ENCODE measurements around the gene RPRD2. TPM values are rescaled to one million over a fixed set of nuclear protein-coding genes. Genes with fewer than 3 reads are reported as not detected.
"Not testable (repeated sequence)": the region's sequence is repeated elsewhere in the genome, so short reads cannot be mapped to it uniquely, and the experiment has no call there.

Gene RPRD2
- total RNA-seq, 1 experiment from 2014 or later, result 37.8 TPM

GRCh38 chr1:150389650-150390049 lies 25.7 kb downstream of the RPRD2 start:
- TF ChIP-seq CTCF (IDR thresholded peaks at IDR 0.05; ENCODE audit: unreplicated experiment), result no peak
- H3K4me1 Mint-ChIP-seq (ENCODE audit: low read depth, unreplicated experiment), result peaks cover 42% of the 10 kb centered on the region
- H3K27ac Mint-ChIP-seq (ENCODE audit: unreplicated experiment), result no peak overlapping the region
- CTCF ChIA-PET, result interaction anchor here (0.8 to 1.2 kb wide), 3 partner anchors 15 to 75 kb away, joined by 3 to 9 read pairs (median 4); no protein-coding TSS in a partner anchor
- no peaks in the 10 kb centered on the region for H3K27me3 Mint-ChIP-seq (ENCODE audit: unreplicated experiment)
- no peaks in the 10 kb centered on the region for H3K9me3 Mint-ChIP-seq (ENCODE audit: low read depth, unreplicated experiment)
- DNase-seq, result no peak
- H3K36me3 Mint-ChIP-seq (ENCODE audit: insufficient read depth, unreplicated experiment), result peaks cover 10% of the 10 kb centered on the region
- intact Hi-C loops (cut with micrococcal nuclease; ENCODE audit: unreplicated experiment), result loop anchor here (1.0 kb wide), 1 partner anchor 41 kb away; no protein-coding TSS in a partner anchor
- H3K4me3 Mint-ChIP-seq (ENCODE audit: low read depth, unreplicated experiment), result no peak overlapping the region
- no TSS peak for BruUV-seq (replicated peaks)

- peaks cover 21% of the 10 kb centered on the region for H3K4me1 Mint-ChIP-seq (ENCODE audit: low read depth, unreplicated experiment)
- no peak for DNase-seq
- CTCF ChIA-PET, result interaction anchor here (0.5 to 0.7 kb wide), 4 partner anchors 11 to 603 kb away, joined by 3 to 9 read pairs (median 3); no protein-coding TSS in a partner anchor
- no peak for TF ChIP-seq CTCF (IDR thresholded peaks at IDR 0.05; ENCODE audit: unreplicated experiment)
- no peaks in the 10 kb centered on the region for H3K27me3 Mint-ChIP-seq (ENCODE audit: unreplicated experiment)
- no peak overlapping the region for H3K4me3 Mint-ChIP-seq (ENCODE audit: low read depth, unreplicated experiment)
- H3K27ac Mint-ChIP-seq (ENCODE audit: unreplicated experiment), result no peak overlapping the region
- no TSS peak for BruUV-seq (replicated peaks)
- H3K36me3 Mint-ChIP-seq (ENCODE audit: insufficient read depth, unreplicated experiment), result peaks cover 11% of the 10 kb centered on the region
- no peaks in the 10 kb centered on the region for H3K9me3 Mint-ChIP-seq (ENCODE audit: low read depth, unreplicated experiment)
- intact Hi-C loops (cut with micrococcal nuclease; ENCODE audit: unreplicated experiment), result no loop called here
These were observed 28.7 kb downstream of the RPRD2 start for GRCh38 chr1:150392627-150393026.

GRCh38 chr1:150395115-150395514 lies 31.2 kb downstream of the RPRD2 start:
- intact Hi-C loops (cut with micrococcal nuclease; ENCODE audit: unreplicated experiment); CTCF ChIA-PET; H3K4me3 Mint-ChIP-seq (ENCODE audit: low read depth, unreplicated experiment); DNase-seq; H3K27ac Mint-ChIP-seq (ENCODE audit: unreplicated experiment); H3K4me1 Mint-ChIP-seq (ENCODE audit: low read depth, unreplicated experiment); H3K9me3 Mint-ChIP-seq (ENCODE audit: low read depth, unreplicated experiment); H3K27me3 Mint-ChIP-seq (ENCODE audit: unreplicated experiment); BruUV-seq (replicated peaks): not testable (repeated sequence)
- H3K36me3 Mint-ChIP-seq (ENCODE audit: insufficient read depth, unreplicated experiment), result peaks cover 17% of the 10 kb centered on the region

GRCh38 chr1:150397392-150398032 lies 33.6 kb downstream of the RPRD2 start:
- no peaks in the 10 kb centered on the region for H3K4me1 Mint-ChIP-seq (ENCODE audit: low read depth, unreplicated experiment)
- peaks cover 4% of the 10 kb centered on the region for H3K9me3 Mint-ChIP-seq (ENCODE audit: low read depth, unreplicated experiment)
- intact Hi-C loops (cut with micrococcal nuclease; ENCODE audit: unreplicated experiment), result no loop called here
- peaks cover 20% of the 10 kb centered on the region for H3K36me3 Mint-ChIP-seq (ENCODE audit: insufficient read depth, unreplicated experiment)
- CTCF ChIA-PET, result no interaction called here
- H3K4me3 Mint-ChIP-seq (ENCODE audit: low read depth, unreplicated experiment), result no peak overlapping the region
- no peak for DNase-seq
- no peak overlapping the region for H3K27ac Mint-ChIP-seq (ENCODE audit: unreplicated experiment)
- no TSS peak for BruUV-seq (replicated peaks)
- no peak for TF ChIP-seq CTCF (IDR thresholded peaks at IDR 0.05; ENCODE audit: unreplicated experiment)
- H3K27me3 Mint-ChIP-seq (ENCODE audit: unreplicated experiment), result no peaks in the 10 kb centered on the region

GRCh38 chr1:150404465-150404864 lies 40.5 kb downstream of the RPRD2 start:
- Mint-ChIP-seq H3K36me3 (ENCODE audit: insufficient read depth, unreplicated experiment) (peaks cover 5% of the 10 kb centered on the region), H3K27ac (ENCODE audit: unreplicated experiment) (peak overlapping the region; percentile 38), H3K4me1 (ENCODE audit: low read depth, unreplicated experiment) (peaks cover 53% of the 10 kb centered on the region), H3K4me3 (ENCODE audit: low read depth, unreplicated experiment) (no peak overlapping the region), H3K9me3 (ENCODE audit: low read depth, unreplicated experiment) (peaks cover 4% of the 10 kb centered on the region), H3K27me3 (ENCODE audit: unreplicated experiment) (no peaks in the 10 kb centered on the region)
- TF ChIP-seq CTCF (IDR thresholded peaks at IDR 0.05; ENCODE audit: unreplicated experiment), result no peak
- no TSS peak for BruUV-seq (replicated peaks)
- CTCF ChIA-PET, result interaction anchor here (0.5 to 0.8 kb wide), 2 partner anchors 12 to 15 kb away, joined by 3 read pairs; no protein-coding TSS in a partner anchor
- DNase-seq, result no peak
- intact Hi-C loops (cut with micrococcal nuclease; ENCODE audit: unreplicated experiment), result no loop called here
